GM18858 (cell line): ENCODE results near the gene LARP1.
A peak's percentile ranks its signal among the peaks of the same experiment; 100 is the strongest.
"Not testable (repeated sequence)": the region's sequence is repeated elsewhere in the genome, so short reads cannot be mapped to it uniquely, and the experiment has no call there.

Experiments
- ATAC-seq: cut with Tn5 transposase; IDR thresholded peaks from one replicate; pipeline ENCODE4 v1.9.1; 2021; ENCODE audit not compliant: unreplicated experiment

The LARP1 gene

DNA sequence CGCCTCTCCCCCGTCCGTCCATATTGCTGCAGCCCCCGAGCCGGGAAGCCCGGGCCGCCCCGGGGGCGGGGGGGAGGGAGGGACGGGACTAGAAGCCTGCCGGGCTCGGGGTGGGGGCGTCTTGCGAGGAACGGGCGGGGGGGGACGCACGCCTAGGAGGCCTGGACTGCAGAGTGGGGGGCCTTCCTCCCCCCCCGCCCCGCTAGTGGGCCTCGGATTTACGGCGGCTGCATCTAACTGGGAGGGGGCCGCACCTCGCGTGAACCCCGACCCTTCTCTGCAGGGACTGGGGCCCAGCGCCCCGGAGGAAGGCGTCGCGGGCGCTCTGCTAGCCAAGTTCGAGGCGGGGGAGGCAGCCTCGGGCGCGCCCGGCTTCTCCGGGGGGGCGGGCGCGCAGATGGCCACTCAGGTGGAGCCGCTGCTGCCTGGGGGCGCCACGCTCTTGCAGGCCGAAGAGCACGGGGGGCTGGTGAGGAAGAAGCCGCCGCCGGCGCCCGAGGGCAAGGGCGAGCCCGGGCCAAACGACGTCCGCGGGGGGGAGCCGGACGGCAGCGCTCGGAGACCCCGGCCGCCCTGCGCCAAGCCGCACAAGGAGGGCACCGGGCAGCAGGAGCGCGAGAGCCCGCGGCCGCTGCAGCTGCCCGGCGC is at the start of gene LARP1:
Gene LARP1, plus strand, starts transcription at position 17 of the 648 bp plus-strand sequence. Its CDS starts 381 bp downstream, at position 398.
- no peak for ATAC-seq

DNA sequence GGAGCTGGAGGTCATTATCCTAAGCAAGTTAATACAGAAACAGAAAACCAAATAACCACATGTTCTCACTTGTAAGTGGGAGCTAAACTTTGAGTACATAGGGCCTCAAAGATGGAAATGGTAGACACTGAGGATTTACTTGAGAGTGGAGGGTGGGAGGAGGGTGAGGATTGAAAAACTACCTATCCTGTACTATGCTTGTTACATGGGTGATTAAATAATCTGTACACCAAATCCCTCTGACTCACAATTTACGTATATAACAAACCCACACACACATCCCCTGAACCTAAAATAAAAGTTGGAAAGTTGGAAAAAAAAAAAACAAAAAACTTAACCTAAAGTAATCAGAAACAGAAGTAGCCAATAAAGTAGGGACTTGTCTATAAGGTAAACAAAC is 48.8 kb upstream of the LARP1 start:
- ATAC-seq: no peak

DNA sequence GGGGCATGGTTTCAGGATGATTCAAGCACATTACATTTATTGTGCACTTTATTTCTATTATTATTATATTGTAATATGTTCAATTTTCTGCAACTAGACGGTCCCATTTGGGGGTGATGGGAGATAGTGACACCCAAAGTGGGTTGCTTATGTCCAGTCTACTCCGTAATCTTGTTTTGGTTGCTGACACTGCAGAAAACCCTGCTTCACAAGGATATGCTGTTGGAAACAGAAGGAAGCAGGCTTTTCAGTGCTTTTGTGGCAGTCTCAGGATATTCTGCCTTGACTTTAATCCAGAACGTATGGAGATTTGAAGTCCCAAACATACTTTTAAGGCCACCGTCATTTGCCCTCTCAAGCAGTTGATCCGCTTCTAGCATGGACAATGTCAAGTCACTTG is 47.5 kb upstream of the LARP1 start:
- ATAC-seq: no peak

DNA sequence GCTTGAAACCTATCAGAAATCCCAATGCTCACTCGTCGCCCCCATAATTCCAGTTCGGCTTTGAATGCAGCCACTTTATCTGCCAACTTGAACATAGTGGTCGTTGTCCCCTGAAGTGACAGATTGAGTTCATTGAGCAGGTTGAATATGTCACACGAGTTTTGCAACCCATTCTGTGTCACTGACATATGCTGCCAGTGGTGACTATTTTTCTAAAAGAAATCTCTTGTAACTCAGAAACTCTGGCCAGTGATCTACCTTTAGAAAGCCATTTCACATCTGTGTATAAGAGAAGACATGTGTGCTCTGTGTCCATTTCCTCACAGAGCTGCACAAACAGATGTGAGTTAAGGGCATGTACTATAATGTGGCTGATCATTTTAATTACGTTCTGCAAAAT is 47.0 kb upstream of the LARP1 start:
- ATAC-seq: no peak

DNA sequence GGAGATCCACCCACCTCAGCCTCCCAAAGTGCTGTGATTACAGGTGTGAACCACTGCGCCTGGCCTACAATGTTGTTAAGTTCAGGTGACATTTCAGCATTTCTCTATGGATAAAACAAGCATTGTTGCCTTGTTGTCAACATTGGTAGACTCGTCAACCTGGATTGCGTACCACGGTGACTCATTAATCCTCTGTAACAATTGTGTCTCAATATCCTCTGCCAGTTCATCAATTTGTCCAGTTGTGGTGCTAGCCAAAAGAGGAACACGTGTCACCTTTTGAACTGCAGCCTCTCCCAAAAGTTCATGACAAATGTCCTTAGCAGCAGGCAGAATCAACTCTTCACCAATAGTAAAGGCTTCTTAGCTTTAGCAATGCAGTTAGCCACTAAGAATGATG is 46.3 kb upstream of the LARP1 start:
- no peak for ATAC-seq

DNA sequence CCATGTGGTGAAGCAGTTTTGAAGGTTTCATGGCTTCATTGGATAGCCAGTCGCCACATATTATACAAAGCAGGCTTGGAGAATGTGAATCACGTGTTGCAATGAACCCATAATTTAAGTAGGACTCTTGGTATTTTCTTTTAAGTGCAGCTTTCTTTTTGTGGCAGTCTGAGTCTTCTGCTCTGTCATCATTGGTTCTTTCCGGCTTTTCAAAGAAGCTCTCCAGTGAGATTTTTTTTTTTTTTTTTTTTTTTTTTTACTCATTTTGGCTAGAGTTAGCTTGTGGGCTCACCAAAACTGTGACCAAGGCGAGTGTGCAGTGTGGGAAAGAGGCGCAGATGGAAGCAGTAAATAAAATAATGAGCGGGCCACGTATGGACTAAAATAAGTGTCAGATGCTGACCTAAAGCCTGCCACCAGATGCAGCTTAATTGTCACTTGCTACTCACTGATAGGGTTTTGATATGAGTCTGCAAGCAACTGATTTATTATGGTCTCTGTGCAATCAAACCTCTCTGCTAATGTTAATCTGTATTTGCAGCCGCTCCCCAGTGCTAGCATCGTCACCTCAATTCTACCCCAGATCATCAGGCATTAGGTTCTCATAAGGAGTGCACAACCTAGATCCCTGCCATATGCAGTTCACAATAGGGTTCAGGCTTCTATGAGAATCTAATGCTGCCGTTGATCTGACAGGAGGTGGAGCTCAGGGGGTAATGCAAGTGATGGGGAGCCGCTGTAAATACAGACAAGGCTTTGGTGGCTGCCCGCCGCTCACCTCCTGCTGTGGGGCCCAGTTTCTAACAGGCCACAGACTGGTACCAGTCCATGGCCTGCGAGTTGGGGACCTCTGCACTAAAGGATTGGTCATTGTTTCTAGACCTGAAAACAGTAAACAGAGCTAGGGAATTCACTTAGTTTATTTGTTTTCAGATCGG is 45.5 kb upstream of the LARP1 start:
- no peak for ATAC-seq

DNA sequence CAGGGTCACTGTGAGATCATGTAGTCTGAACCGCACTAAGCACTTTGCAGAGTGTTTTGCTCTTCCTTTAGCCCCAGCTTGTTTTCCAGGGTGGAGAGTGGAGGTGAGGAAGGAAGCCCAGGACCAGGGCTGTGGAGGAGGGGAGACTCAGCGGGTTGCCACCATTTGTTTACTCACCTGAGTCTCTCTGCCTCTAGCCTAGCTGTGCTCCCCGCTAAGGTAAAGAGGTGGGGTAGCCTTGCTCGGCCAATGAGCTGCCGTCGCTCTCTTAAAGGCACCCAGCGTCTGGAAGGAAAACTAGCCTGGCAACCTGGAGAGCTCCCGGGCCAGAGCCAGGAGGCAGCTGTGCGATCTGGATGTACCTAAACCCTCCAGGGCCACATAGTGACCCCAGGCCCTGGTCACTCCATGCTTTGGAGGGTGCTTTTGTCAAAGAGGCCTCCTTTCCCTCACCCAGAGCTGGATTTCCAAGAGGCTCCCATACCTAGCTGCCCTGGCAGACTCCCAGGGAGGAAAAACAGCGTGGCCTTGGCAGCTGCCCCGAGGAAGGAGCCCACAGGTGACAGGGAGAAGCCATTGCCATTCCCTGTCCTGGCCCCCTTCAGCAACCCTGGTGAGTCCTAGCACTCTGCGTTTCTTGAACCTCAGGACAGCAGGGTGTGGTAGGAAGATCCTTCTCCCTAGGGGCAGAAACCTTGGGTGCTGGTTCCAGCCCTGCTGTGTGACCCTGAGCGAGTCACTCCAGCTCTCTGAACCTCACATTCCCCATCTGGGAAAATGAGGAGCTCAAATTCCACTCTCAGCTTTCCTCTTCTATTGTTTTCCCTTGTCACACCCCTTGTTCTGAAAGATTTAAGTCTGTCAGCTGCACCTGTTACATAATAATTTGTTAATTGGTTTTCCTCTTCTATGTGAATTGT is 42.4 kb upstream of the LARP1 start:
- no peak for ATAC-seq

DNA sequence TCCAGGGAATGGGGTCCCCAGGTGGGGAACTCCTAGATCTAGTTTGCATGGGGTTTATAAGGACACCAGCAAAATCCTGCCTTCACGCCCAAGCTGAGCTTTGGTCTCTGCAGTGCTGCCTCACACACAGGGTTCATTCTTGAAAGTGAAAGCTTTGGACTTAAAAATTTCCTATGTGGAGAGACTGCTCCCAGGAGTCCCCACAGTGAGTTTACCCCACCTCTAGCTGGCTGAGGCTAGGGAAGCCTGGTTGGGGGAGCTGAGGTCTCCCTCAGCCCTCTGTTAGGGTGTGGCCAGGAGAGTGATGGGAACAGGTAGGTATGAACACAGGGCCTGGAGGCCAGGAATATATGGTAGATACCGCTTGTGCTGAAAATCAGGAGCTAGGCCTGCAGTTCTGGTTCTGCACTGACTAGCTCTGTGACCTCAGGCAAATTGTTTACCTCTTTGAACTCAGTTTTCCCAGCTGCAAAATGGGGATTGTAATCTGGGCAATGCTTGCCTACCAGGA is 41.5 kb upstream of the LARP1 start:
- no peak for ATAC-seq

DNA sequence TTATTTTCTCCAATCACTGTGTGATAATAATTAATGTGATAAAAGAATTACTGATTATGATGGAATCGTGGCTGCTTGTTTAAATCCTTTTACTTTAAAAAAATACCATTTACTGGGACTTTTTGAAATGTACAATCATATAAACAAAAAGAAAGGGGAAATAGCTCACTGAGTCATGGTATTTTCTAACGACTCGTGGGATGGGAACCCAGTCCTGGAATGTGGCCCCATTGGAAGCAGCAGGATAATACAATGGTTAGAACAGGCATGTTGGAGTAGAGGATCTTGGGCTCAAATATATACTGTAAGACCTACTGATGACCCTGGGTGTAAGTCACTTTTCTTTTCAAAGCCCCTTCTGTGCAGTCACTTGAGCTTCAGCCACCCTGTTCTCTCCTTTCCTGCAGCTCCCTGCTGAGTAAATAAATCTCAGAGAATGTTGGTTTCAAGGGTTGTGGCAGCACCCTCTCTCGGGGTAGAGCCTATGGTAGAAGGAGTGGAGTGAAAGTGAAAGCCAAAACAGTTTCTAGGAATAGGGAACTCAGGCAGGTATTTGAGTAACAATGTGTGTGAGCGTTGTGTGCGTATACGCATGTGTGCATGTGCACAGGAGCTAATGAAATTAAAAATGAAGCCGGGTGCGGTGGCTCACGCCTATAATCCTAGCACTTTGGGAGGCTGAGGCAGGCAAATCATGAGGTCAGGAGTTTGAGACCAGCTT is 40.8 kb upstream of the LARP1 start:
- peak; percentile 83 for ATAC-seq

DNA sequence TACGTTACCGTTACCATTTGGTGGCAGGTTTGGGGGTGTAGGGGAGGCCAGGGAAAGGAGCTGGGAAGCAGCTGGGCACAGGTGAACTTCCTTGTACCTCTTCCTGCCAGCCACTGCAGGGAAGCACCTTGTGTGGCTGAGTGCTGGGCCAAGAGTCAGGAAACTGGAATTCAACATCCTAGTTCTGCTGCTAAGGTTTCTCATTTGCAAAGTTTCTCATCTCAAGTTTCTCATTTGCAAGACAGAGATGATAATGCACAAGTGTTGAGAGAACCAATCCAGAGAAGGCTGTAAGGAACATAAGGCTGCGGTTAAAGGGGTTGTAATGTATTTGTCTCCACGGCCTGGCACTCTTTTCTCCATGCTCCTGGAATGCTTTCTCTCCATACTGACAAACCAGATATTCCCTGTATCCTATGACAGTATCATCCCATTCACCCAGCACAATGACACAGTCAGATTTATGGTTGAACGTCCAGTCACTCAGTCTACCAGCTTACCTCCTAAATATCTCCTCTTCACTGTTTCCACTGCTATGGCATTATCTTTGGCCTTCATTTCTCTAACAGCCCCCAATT is 33.6 kb upstream of the LARP1 start:
- ATAC-seq: no peak

DNA sequence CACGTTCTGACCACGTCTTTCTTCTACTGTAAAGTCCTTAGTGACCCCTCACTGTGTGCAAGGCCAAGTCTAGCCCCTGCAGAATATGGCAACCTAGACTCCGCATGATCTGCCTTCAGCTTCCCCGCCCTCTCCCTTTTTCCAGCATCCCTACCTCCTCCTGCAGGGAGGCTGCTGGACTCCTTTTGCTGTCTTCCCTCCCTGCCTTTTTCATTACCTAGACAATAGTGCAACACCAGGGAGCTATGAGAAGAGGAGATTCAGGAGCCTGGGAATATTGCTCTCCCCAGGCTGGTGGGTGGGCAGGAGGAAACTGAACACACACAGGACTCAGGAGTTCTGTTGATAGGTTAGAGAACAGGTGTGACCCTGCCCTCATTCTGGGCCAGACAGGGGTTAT is 33.1 kb upstream of the LARP1 start:
- ATAC-seq: no peak

DNA sequence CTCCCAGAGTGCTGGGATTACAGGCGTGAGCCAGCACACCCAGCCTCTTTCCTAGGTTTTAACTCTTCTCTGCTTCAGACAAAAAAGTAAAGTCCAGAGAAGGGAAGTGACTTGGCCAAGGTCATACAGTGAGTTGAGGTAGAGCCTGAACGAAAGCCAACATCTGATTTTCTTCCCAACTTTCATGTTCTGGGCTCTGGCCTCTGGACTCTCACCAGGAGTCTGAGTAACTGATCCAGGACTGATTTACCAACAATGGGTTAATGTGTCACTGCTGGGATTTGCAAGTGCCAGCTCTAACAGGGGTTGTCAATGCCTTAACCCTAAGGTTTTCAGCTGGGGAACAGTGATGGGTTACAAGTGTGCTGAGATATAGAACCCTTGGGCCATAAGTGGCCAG is 32.2 kb upstream of the LARP1 start:
- no peak for ATAC-seq

DNA sequence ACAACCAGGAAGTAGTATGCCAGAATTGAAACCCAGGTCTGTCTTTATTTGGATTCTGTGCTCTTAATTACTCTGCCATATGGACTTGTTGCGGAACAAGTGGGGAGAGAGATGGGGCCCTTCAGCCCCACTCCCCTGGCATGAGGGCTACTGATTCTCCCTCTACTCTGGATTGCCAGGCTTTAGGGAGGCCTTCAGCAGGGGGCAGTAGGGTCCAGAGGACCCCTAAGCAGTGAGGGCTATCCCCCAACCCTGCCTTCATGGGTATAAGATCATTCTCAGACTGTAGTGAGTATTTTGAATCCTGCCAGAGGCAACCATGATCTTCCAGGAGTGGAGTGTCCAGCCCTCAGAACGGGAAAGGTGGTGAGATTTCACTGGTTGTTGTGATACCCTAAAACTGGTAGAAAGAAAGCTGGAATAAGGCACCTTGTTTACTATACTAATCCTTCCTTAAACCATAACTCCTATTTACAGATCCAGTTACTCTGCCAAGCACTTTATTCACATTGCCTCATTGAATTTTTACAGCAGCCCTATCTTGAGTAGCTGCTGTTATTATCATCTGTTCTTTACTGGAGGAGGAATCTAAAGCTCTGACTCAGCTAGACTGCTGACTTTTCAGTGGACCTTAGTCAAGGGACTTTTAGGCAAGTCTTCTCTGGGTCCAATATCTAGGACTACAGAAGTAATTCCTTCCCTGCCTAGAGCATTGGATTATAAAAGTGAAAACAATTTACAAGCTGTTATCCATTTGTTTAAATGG is 31.3 kb upstream of the LARP1 start:
- ATAC-seq: no peak

DNA sequence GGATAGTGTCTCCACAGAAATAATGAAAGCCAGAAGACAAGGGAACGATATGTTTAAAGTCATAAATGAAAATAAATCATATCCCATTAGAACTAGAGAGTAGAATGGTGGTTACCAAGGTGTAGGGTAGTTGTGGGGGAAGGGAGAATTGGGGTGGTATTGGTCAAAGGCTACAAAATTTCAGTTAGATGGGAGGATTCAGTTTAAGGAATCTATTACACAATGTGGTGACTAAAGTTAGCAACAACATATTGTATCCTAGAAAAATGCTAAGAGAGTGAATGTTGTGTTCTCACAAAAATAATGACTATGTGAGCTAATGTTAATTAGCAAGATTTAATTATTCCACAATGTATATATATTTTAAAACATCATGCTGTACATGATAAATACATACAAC is 27.8 kb upstream of the LARP1 start:
- ATAC-seq: no peak

DNA sequence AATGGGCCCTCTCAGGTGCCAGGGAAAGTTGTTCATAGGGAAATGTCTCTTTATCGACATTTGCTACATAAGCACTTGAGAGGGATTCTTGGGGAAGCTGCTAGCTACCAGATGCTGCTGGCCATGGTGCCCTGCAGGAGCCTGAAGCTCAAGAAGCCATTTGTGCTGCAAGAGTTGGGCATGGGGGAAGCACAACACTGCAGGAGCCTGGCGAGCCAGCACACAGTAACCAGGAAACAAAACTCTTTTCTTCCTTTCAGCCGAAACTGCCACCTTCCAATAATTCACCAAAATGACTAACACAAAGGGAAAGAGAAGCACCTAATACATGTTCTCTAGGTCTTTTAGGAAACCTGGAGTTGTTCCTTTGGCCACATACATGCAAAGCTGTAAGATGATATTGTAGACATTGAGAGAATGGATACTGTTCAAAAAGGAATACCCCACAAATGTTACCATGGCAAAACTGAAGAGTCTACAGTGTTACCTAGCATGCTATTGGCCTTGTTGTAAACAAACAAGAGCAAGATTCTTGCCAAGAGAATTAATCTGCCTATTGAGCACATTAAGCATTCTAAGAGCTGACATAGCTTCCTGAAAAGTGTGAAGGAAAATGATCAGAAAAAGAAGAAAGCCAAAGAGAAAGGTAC is 26.1 kb upstream of the LARP1 start:
- no peak for ATAC-seq

DNA sequence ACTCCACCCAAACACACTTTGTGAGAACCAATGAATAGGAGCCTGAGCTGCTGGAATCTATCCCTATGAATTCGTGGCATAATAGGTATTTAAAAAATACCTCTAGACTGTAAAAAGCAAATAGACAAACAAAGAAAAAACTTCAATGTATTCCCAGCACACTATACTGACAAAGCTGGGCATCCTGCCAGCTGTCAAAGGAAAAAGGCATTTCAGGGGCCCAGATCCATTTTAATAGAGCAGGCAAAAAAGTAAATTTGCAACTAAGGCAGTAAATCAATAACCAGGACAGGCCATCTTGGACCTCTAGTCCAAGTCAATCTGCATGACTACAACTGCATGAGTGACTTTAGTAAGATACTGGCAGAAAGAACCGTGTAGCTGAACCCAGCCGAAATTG is 25.6 kb upstream of the LARP1 start:
- no peak for ATAC-seq

DNA sequence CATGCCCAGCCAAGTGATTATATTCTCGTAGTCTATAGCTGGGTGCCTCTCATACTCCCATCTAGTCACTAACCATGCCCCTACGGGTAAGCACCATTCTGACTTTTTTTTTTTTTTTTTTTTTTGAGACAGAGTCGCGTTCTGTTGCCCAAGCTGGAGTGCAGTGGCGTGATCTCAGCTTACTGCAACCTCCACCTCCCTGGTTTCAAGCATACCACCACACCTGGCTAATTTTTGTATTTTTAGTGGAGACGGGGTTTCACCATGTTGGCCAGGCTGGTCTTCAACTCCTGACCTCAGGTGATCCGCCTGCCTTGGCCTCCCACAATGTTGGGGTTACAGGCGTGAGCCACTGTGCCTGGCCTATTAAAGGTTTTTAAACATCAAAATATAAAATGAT is 24.4 kb upstream of the LARP1 start:
- ATAC-seq: not testable (repeated sequence)

DNA sequence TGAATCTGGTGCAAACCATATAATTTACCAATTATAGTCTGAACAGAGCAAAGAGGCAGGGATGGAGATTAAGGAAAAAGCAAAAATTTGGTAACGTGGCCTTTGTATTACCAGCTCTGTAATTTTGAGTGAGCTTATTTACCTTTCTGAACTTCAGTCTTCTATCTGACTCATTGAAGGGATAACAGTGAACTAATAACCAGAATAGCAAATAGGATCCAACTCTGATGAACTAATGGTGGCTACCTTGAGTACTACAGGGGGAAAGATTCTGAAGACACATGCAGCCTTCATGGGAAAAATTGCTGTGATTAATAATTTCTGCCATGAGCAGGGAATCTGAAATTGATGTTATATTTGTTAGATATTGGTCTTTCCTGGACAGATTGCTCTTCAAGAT is 23.0 kb upstream of the LARP1 start:
- ATAC-seq: no peak
